Measurements from ENCODE around the gene CHCHD4. TPM values are rescaled to one million over a fixed set of nuclear protein-coding genes. Genes with fewer than 3 reads are reported as not detected.
A peak's percentile ranks its signal among the peaks of the same experiment; 100 is the strongest.

CHCHD4 gene
- total RNA-seq, 4 donors from 2014 or later: 21.2 to 27.0 (median 24.3) TPM

GRCh38 chr3:14148041-14148985 lies 23.6 kb upstream of the CHCHD4 start:
- WGBS: 82% methylated on average over 24 of the region's 28 CpGs
- peaks cover 11 to 74% (median 64%) of the 10 kb centered on the region in 4 donors for H3K36me3 ChIP-seq
- H3K27me3 ChIP-seq: no peaks in the 10 kb centered on the region
- H3K4me3 ChIP-seq: no peak overlapping the region
- no peaks in the 10 kb centered on the region for H3K9me3 ChIP-seq
- peak overlapping the region; percentile 47 to 92 (median 88) for H3K27ac ChIP-seq (replicated peaks in 1 of 4)
- DNase-seq (ENCODE audit: extremely low spot score): no peak
- intact Hi-C loops (cut with DNase I): no loop called here
- peaks cover 34 to 54% (median 50%) of the 10 kb centered on the region in 4 donors for H3K4me1 ChIP-seq
- TF ChIP-seq CTCF (IDR thresholded peaks at IDR 0.05) (peak in 1 of 3 experiments; percentile 4), EP300 (IDR thresholded peaks at IDR 0.05) (no peak)

GRCh38 chr3:14147617-14148016 lies 22.9 kb upstream of the CHCHD4 start:
- Histone ChIP-seq H3K27me3 (no peaks in the 10 kb centered on the region), H3K9me3 (no peaks in the 10 kb centered on the region), H3K4me1 (peaks cover 41 to 61% (median 57%) of the 10 kb centered on the region in 4 donors), H3K27ac (replicated peaks in 1 of 4) (peak overlapping the region; percentile 47 to 92 (median 88)), H3K4me3 (no peak overlapping the region), H3K36me3 (peaks cover 11 to 68% (median 61%) of the 10 kb centered on the region in 4 donors)
- DNase-seq (ENCODE audit: extremely low spot score): no peak
- intact Hi-C loops (cut with DNase I): no loop called here
- 75% methylated on average over 12 of the region's 12 CpGs for WGBS
- TF ChIP-seq EP300 (IDR thresholded peaks at IDR 0.05): no peak

GRCh38 chr3:14147066-14147435 lies 22.4 kb upstream of the CHCHD4 start:
- no peak for TF ChIP-seq POLR2AphosphoS5 (IDR thresholded peaks at IDR 0.05)
- intact Hi-C loops (cut with DNase I): no loop called here

GRCh38 chr3:14146381-14147065 lies 21.9 kb upstream of the CHCHD4 start:
- no peaks in the 10 kb centered on the region for H3K9me3 ChIP-seq
- no peaks in the 10 kb centered on the region for H3K27me3 ChIP-seq
- WGBS: 96% methylated on average over 7 of the region's 10 CpGs
- peaks cover 50 to 72% (median 68%) of the 10 kb centered on the region in 4 donors for H3K4me1 ChIP-seq
- DNase-seq (ENCODE audit: extremely low spot score): no peak
- intact Hi-C loops (cut with DNase I): no loop called here
- no peak overlapping the region for H3K4me3 ChIP-seq
- peaks cover 19 to 68% (median 61%) of the 10 kb centered on the region in 4 donors for H3K36me3 ChIP-seq
- peak overlapping the region; percentile 86 to 92 (median 90) for H3K27ac ChIP-seq (replicated peaks in 1 of 4)
- TF ChIP-seq EP300 (IDR thresholded peaks at IDR 0.05) (no peak), POLR2AphosphoS5 (IDR thresholded peaks at IDR 0.05) (peak in 1 of 2 donors; percentile 22), POLR2A (IDR thresholded peaks at IDR 0.05; ENCODE audit: low read depth) (no peak), CTCF (IDR thresholded peaks at IDR 0.05) (no peak)

More at GRCh38 chr3:14147066-14147435, 22.4 kb upstream of the CHCHD4 start:
- H3K27me3 ChIP-seq: no peaks in the 10 kb centered on the region
- H3K4me3 ChIP-seq: no peak overlapping the region
- peaks cover 46 to 66% (median 63%) of the 10 kb centered on the region in 4 donors for H3K4me1 ChIP-seq
- H3K9me3 ChIP-seq: no peaks in the 10 kb centered on the region
- peaks cover 14 to 68% (median 61%) of the 10 kb centered on the region in 4 donors for H3K36me3 ChIP-seq
- H3K27ac ChIP-seq (replicated peaks in 1 of 4): peak overlapping the region; percentile 86 to 92 (median 90)
- no peak for DNase-seq (ENCODE audit: extremely low spot score)
- 87% methylated on average over 4 of the region's 5 CpGs for WGBS

GRCh38 chr3:14145670-14146380 lies 21.2 kb upstream of the CHCHD4 start:
- peaks cover 52 to 79% (median 75%) of the 10 kb centered on the region in 4 donors for H3K4me1 ChIP-seq

More at GRCh38 chr3:14145670-14146380, 21.2 kb upstream of the CHCHD4 start:
- peak overlapping the region; percentile 86 to 92 (median 90) for H3K27ac ChIP-seq (replicated peaks in 1 of 4)
- 87% methylated on average over 6 of the region's 10 CpGs for WGBS
- no peak for TF ChIP-seq POLR2A (IDR thresholded peaks at IDR 0.05; ENCODE audit: low read depth)
- no peak for TF ChIP-seq EP300 (IDR thresholded peaks at IDR 0.05)
- no peak overlapping the region for H3K4me3 ChIP-seq
- no peaks in the 10 kb centered on the region for H3K27me3 ChIP-seq
- H3K36me3 ChIP-seq: peaks cover 21 to 68% (median 62%) of the 10 kb centered on the region in 4 donors
- H3K9me3 ChIP-seq: no peaks in the 10 kb centered on the region
- intact Hi-C loops (cut with DNase I): no loop called here
- DNase-seq (ENCODE audit: extremely low spot score): no peak
